Pancreas (tissue), 10 donors: ENCODE measurements around the gene CCDC89. TPM values are rescaled to one million over a fixed set of nuclear protein-coding genes. Genes with fewer than 3 reads are reported as not detected.

Experiments used
- ATAC-seq, 4 donors: fragments of 200-7000 bp; cut with Tn5 transposase; one replicate each; pipeline versions ENCODE4 v1.8.0 to v1.9.1; 2020; ENCODE audit warnings: mild to moderate bottlenecking in 4 of 4, moderate library complexity in 4 of 4
- DNase-seq, 6 donors: peaks; one replicate each; pipeline ENCODE4 v3.0.0-alpha.2; 2020
- FAIRE-seq: peaks from 2 replicates; lab custom pipeline; 2012; peaks lifted over from hg19 to GRCh38; lab: Jason Lieb, UNC
- H3K27ac ChIP-seq, 4 donors: fragments of 200-600 bp; sonication (generic); 1 replicate in 3 of 4; 2 replicates in 1 of 4; pipeline versions ENCODE4 v1.5.0 to v1.8.0; 2020
- H3K27me3 ChIP-seq, 4 donors: fragments of 200-600 bp; one replicate each; pipeline ENCODE4 v1.8.0; 2021
- H3K36me3 ChIP-seq, 3 donors: fragments of 200-600 bp; sonication (generic) in 1 of 3; one replicate each; pipeline versions ENCODE4 v1.5.0 to v1.8.0; 2020 to 2021
- H3K4me1 ChIP-seq, 3 donors: fragments of 200-600 bp; one replicate each; pipeline ENCODE4 v1.8.0; 2021
- H3K4me3 ChIP-seq, 4 donors: fragments of 200-600 bp; sonication (generic) in 2 of 4; one replicate each; pipeline versions ENCODE4 v1.5.0 to v1.8.0; 2020 to 2021
- H3K9me3 ChIP-seq, 4 donors: fragments of 200-600 bp; one replicate each; pipeline ENCODE4 v1.8.0; 2021
- WGBS, 2 donors: extraction: QIAGEN DNeasy Blood & Tissue Kit; methylation state at CpG; one replicate each; pipeline ENCODE4 v1.1.7; 2013; 5-methylcytosine and 5-hydroxymethylcytosine counted together
- intact Hi-C, 3 donors: fragments of 100-400 bp; cut with DNase I; formaldehyde crosslinking; loops; one replicate each; pipeline versions ENCODE4 v1.11.1 to v1.14.2; 2022
- polyA plus RNA-seq, 2 donors: library from polyadenylated mRNA; stranded (reverse); fragments of 200-250 nt; gene quantifications; one replicate each; pipeline ENCODE4 v1.2.3, GENCODE V29; 2013
- total RNA-seq, 6 donors: library from RNA; stranded (reverse); fragmentation: NEBNext Ultra II Directional in 4 of 6; extraction: Animal tissue kit (Norgen Biotek cat#: 25700) in 4 of 6; gene quantifications; one replicate each; pipeline versions ENCODE4 v1.2.1 to v1.2.4, GENCODE V29; 2021 to 2023
- TF ChIP-seq, protein P1 (sequence below), 4 donors: fragments of 200-600 bp; sonication (generic) in 3 of 4; IDR thresholded peaks; one replicate each; pipeline versions ENCODE4 v1.5.0 to v1.8.0; 2021; ENCODE audit warnings: antibody characterized with exemption in 4 of 4
- donor health status: healthy with polysubstance abuse.
- donor health status: DM: no; HTN: no; CAD: no; lungs with moderate emphysema.
- donor health status: DM: no; HTN: no; CAD: no.
- donor health status: control.
- donor health status: control.
- donor health status: Bipolar disorder and iron deficiency.
- donor health status: DM: yes; HTN: yes; CAD: no.
- donor health status: DM: no; HTN: no; CAD: no.
- donor health status: DM: no; HTN: no; CAD: no.
- donor health status: DM: yes; HTN: yes; CAD: no.

The CCDC89 gene
- total and polyA plus RNA-seq, 8 donors: 0.11 to 0.62 (median 0.21) TPM; not detected in 4

- H3K36me3 ChIP-seq: no peaks in the 10 kb centered on the region
- DNase-seq (peak; percentile 48 to 85 (median 64)), FAIRE-seq (no peak), ATAC-seq (peak; percentile 81 to 92 (median 88))
- H3K27me3 ChIP-seq: no peaks in the 10 kb centered on the region
- H3K9me3 ChIP-seq: no peaks in the 10 kb centered on the region
- peaks cover 0 to 5% (median 5%) of the 10 kb centered on the region in 3 donors for H3K4me1 ChIP-seq
- WGBS, 2 donors: 26 to 34% methylated on average over 42 to 43 of the region's 43 CpGs
- TF ChIP-seq, protein P1, sequence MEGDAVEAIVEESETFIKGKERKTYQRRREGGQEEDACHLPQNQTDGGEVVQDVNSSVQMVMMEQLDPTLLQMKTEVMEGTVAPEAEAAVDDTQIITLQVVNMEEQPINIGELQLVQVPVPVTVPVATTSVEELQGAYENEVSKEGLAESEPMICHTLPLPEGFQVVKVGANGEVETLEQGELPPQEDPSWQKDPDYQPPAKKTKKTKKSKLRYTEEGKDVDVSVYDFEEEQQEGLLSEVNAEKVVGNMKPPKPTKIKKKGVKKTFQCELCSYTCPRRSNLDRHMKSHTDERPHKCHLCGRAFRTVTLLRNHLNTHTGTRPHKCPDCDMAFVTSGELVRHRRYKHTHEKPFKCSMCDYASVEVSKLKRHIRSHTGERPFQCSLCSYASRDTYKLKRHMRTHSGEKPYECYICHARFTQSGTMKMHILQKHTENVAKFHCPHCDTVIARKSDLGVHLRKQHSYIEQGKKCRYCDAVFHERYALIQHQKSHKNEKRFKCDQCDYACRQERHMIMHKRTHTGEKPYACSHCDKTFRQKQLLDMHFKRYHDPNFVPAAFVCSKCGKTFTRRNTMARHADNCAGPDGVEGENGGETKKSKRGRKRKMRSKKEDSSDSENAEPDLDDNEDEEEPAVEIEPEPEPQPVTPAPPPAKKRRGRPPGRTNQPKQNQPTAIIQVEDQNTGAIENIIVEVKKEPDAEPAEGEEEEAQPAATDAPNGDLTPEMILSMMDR (IDR thresholded peaks at IDR 0.05): no peak
- H3K27ac ChIP-seq: no peak overlapping the region
- intact Hi-C loops: no loop called here
- peak overlapping the region; percentile 14 to 67 (median 46) for H3K4me3 ChIP-seq
Measured at GRCh38 chr11:85682330-85683305, 3.4 kb downstream of the CCDC89 start.

DNA sequence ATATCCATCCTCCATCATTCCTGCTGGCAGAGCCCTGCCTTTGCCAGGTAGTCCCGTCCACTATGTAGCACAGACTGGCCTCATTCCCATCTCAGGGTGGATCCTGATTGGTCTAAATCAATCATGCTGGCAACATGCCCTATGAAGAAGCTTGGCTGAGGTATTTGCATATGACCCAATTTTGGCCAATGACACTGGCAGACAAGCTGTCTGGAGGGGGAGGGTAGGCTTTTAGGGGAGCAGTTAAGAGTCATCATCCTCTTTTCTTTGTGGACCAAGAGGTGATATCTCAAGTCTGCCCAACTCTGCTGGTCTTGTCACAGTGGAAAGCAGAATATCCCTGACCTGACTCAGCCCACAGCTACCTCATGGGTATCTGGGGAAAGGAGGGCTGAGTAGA, 5.1 kb downstream of the CCDC89 start:
- intact Hi-C loops: no loop called here

DNA sequence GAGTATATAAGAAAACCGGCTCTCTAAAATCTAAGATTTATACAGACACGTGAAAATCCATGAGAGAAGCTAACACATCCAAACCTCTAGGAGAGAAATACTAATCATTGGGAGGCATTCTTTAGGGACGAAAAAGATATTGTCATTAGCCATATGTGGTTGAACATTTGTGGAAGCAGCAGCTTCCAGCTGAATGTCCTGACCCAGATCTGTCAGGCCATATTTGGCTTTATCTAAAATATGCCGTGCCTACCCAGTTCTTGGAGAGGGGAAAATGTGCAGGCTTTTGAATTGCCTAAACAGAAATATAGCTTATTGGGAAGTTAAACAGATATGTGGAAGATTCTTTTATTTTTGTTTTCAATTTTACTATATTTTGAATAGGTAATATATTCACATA, 6.4 kb downstream of the CCDC89 start:
- Histone ChIP-seq H3K27me3 (no peaks in the 10 kb centered on the region), H3K4me3 (no peak overlapping the region), H3K36me3 (no peaks in the 10 kb centered on the region), H3K9me3 (no peaks in the 10 kb centered on the region), H3K27ac (no peak overlapping the region), H3K4me1 (peaks cover 0 to 5% (median 5%) of the 10 kb centered on the region in 3 donors)
- DNase-seq (no peak), FAIRE-seq (no peak), ATAC-seq (no peak)
- 43 to 61% methylated on average over 4 of the region's 4 CpGs for WGBS, 2 donors
- TF ChIP-seq, protein P1 (IDR thresholded peaks at IDR 0.05): no peak
- intact Hi-C loops: no loop called here

More for the DNA sequence above, 5.1 kb downstream of the CCDC89 start:
- Histone ChIP-seq H3K36me3 (no peaks in the 10 kb centered on the region), H3K4me1 (peaks cover 0 to 5% (median 5%) of the 10 kb centered on the region in 3 donors), H3K9me3 (no peaks in the 10 kb centered on the region), H3K27me3 (no peaks in the 10 kb centered on the region), H3K4me3 (no peak overlapping the region), H3K27ac (no peak overlapping the region)
- DNase-seq: no peak
- TF ChIP-seq, protein P1 (IDR thresholded peaks at IDR 0.05): no peak
- FAIRE-seq: no peak
- ATAC-seq: peak in 1 of 4 donors; percentile 20
- WGBS, 2 donors: 52 to 69% methylated on average over 1 of the region's 1 CpG

- Histone ChIP-seq H3K36me3 (no peaks in the 10 kb centered on the region), H3K27ac (no peak overlapping the region), H3K27me3 (no peaks in the 10 kb centered on the region), H3K4me1 (no peaks in the 10 kb centered on the region), H3K4me3 (no peak overlapping the region), H3K9me3 (no peaks in the 10 kb centered on the region)
- intact Hi-C loops: no loop called here
- WGBS, 2 donors: 85 to 91% methylated on average over 3 of the region's 3 CpGs
- ATAC-seq: no peak
- FAIRE-seq: no peak
- TF ChIP-seq, protein P1 (IDR thresholded peaks at IDR 0.05): no peak
- no peak for DNase-seq
Measured at GRCh38 chr11:85673393-85673792, 12.6 kb downstream of the CCDC89 start.
